MG63 (cell line): Measurements from ENCODE around the gene OXCT2. TPM values are rescaled to one million over a fixed set of nuclear protein-coding genes. Genes with fewer than 3 reads are reported as not detected.
"Not testable (repeated sequence)": the region's sequence is repeated elsewhere in the genome, so short reads cannot be mapped to it uniquely, and the experiment has no call there.

ENCODE experiments used
- DNase-seq: peaks from one replicate; pipeline ENCODE4 v3.0.0-alpha.2; 2020
- H3K27me3 ChIP-seq: fragments of 250-450 bp; sonication (Bioruptor Pico); 2 replicates; pipeline ENCODE4 v1.5.1; 2020; ENCODE audit warnings: mild to moderate bottlenecking, moderate library complexity
- H3K36me3 ChIP-seq: fragments of 250-450 bp; sonication (Bioruptor Pico); 2 replicates; pipeline ENCODE4 v1.5.1; 2020; ENCODE audit warnings: mild to moderate bottlenecking, moderate library complexity
- H3K4me3 ChIP-seq: fragments of 250-450 bp; sonication (Bioruptor Pico); 2 replicates; pipeline ENCODE4 v1.5.1; 2020; ENCODE audit warnings: mild to moderate bottlenecking, moderate library complexity
- H3K9me3 ChIP-seq: fragments of 250-450 bp; sonication (Bioruptor Pico); 2 replicates; pipeline ENCODE4 v1.5.1; 2020; ENCODE audit warnings: mild to moderate bottlenecking, moderate library complexity
- total RNA-seq: library from RNA; depleted of rRNA; stranded (reverse); fragments of >200 nt; shearing (Covaris generic); gene quantifications from 2 replicates; pipeline ENCODE4 v1.2.3, GENCODE V29; 2014; ENCODE audit warnings: low replicate concordance; rRNA removed

Gene OXCT2
- not detected in 2 replicates for total RNA-seq

- not testable (repeated sequence) for DNase-seq, H3K4me3 ChIP-seq, H3K9me3 ChIP-seq, H3K27me3 ChIP-seq, H3K36me3 ChIP-seq
These were observed at the start of gene OXCT2 for GRCh38 chr1:39771022-39771532. TSS of gene OXCT2 (minus strand) at chr1:39771348. CDS start at chr1:39771255, 93 bp downstream.

GRCh38 chr1:39819091-39819812 is 48.1 kb upstream of the OXCT2 start:
- Histone ChIP-seq H3K27me3 (no peaks in the 10 kb centered on the region), H3K4me3 (no peak overlapping the region), H3K36me3 (no peaks in the 10 kb centered on the region), H3K9me3 (no peaks in the 10 kb centered on the region)
- DNase-seq = no peak

GRCh38 chr1:39818482-39818881 is 47.3 kb upstream of the OXCT2 start:
- no peaks in the 10 kb centered on the region for H3K9me3 ChIP-seq
- peak; percentile 60 for DNase-seq
- no peaks in the 10 kb centered on the region for H3K36me3 ChIP-seq
- no peak overlapping the region for H3K4me3 ChIP-seq
- no peaks in the 10 kb centered on the region for H3K27me3 ChIP-seq

- DNase-seq, H3K4me3 ChIP-seq, H3K9me3 ChIP-seq, H3K27me3 ChIP-seq, H3K36me3 ChIP-seq: not testable (repeated sequence)
These were observed 46.2 kb upstream of the OXCT2 start for GRCh38 chr1:39817091-39817932.

GRCh38 chr1:39816415-39817090 is 45.4 kb upstream of the OXCT2 start:
- Histone ChIP-seq H3K9me3 (no peaks in the 10 kb centered on the region), H3K36me3 (no peaks in the 10 kb centered on the region), H3K4me3 (no peak overlapping the region), H3K27me3 (no peaks in the 10 kb centered on the region)
- DNase-seq = peak; percentile 62

GRCh38 chr1:39812913-39813312 is 41.8 kb upstream of the OXCT2 start:
- H3K36me3 ChIP-seq = no peaks in the 10 kb centered on the region
- H3K4me3 ChIP-seq = no peak overlapping the region
- H3K9me3 ChIP-seq = no peaks in the 10 kb centered on the region
- DNase-seq = no peak
- H3K27me3 ChIP-seq = no peaks in the 10 kb centered on the region

GRCh38 chr1:39808784-39809517 is 37.8 kb upstream of the OXCT2 start:
- peaks cover 9% of the 10 kb centered on the region; the same call in 1 of the 2 replicates for H3K9me3 ChIP-seq
- no peak overlapping the region for H3K4me3 ChIP-seq
- H3K36me3 ChIP-seq = no peaks in the 10 kb centered on the region
- no peak for DNase-seq
- H3K27me3 ChIP-seq = no peaks in the 10 kb centered on the region

GRCh38 chr1:39805385-39805784 is 34.2 kb upstream of the OXCT2 start:
- no peaks in the 10 kb centered on the region for H3K27me3 ChIP-seq
- no peak for DNase-seq
- no peak overlapping the region for H3K4me3 ChIP-seq
- no peaks in the 10 kb centered on the region for H3K36me3 ChIP-seq
- peaks cover 9% of the 10 kb centered on the region; the same call in 1 of the 2 replicates for H3K9me3 ChIP-seq

- DNase-seq = no peak
- Histone ChIP-seq H3K27me3 (no peaks in the 10 kb centered on the region), H3K4me3 (no peak overlapping the region), H3K9me3 (peaks cover 9% of the 10 kb centered on the region; the same call in 1 of the 2 replicates), H3K36me3 (no peaks in the 10 kb centered on the region)
These were observed 31.5 kb upstream of the OXCT2 start for GRCh38 chr1:39802496-39803260.

- no peaks in the 10 kb centered on the region for H3K36me3 ChIP-seq
- peaks cover 6% of the 10 kb centered on the region; the same call in 1 of the 2 replicates for H3K9me3 ChIP-seq
- H3K27me3 ChIP-seq = no peaks in the 10 kb centered on the region
- H3K4me3 ChIP-seq = no peak overlapping the region
- DNase-seq = no peak
These were observed 29.3 kb upstream of the OXCT2 start for GRCh38 chr1:39800471-39800835.

- H3K27me3 ChIP-seq = no peaks in the 10 kb centered on the region
- DNase-seq = peak; percentile 71
- H3K36me3 ChIP-seq = no peaks in the 10 kb centered on the region
- peaks cover 3% of the 10 kb centered on the region; the same call in 1 of the 2 replicates for H3K9me3 ChIP-seq
- H3K4me3 ChIP-seq = no peak overlapping the region
These were observed 28.8 kb upstream of the OXCT2 start for GRCh38 chr1:39799770-39800470.

- not testable (repeated sequence) for H3K27me3 ChIP-seq, H3K4me3 ChIP-seq, H3K9me3 ChIP-seq, H3K36me3 ChIP-seq
- peak; percentile 62 for DNase-seq
These were observed 28.0 kb upstream of the OXCT2 start for GRCh38 chr1:39798859-39799769.

GRCh38 chr1:39795651-39796050 is 24.5 kb upstream of the OXCT2 start:
- Histone ChIP-seq H3K27me3 (no peaks in the 10 kb centered on the region), H3K4me3 (no peak overlapping the region), H3K9me3 (no peaks in the 10 kb centered on the region), H3K36me3 (no peaks in the 10 kb centered on the region)
- DNase-seq = no peak

GRCh38 chr1:39791838-39792237 is 20.7 kb upstream of the OXCT2 start:
- no peaks in the 10 kb centered on the region for H3K36me3 ChIP-seq
- DNase-seq = no peak
- H3K9me3 ChIP-seq = no peaks in the 10 kb centered on the region
- no peaks in the 10 kb centered on the region for H3K27me3 ChIP-seq
- no peak overlapping the region for H3K4me3 ChIP-seq
